Measurements from ENCODE around the gene PSME2.

The PSME2 gene
- long read RNA-seq, transcript PSME2-201 (11 exons, 1,404 nt) = major isoform, 57 of 93 reads
- long read RNA-seq, partial matches to known transcripts = 7 of 93 reads
- long read RNA-seq, other reads (novel, unspliced or antisense) = 23 of 93 reads

GRCh38 chr14:24146453-24146977 lies at the start of gene PSME2:
Gene PSME2, minus strand, starts transcription at chr14:24146610. Its CDS starts 29 bp downstream, at chr14:24146581.
- Histone ChIP-seq H3K4me3 (replicated peaks; ENCODE audit: insufficient read depth, low read length) (peak within 1 kb of the TSS; percentile 96), H3K27ac (replicated peaks) (peak within 1 kb of the TSS; percentile 72), H3K27me3 (ENCODE audit: insufficient read depth, poor library complexity, severe bottlenecking) (no peaks in the 10 kb centered on the region)
- no peak for TF ChIP-seq REST (IDR thresholded peaks at IDR 0.05; ENCODE audit: insufficient replicate concordance, low read depth)
- no peak for TF ChIP-seq GABPA (IDR thresholded peaks at IDR 0.05; ENCODE audit: low read depth)
- TF ChIP-seq CTCF (IDR thresholded peaks at IDR 0.05; ENCODE audit: insufficient read depth, low read length) = no peak
- TF ChIP-seq SPI1 (IDR thresholded peaks at IDR 0.05; ENCODE audit: borderline replicate concordance, low read depth) = no peak
- peak; percentile 26; the same call in 1 of the 2 replicates for TF ChIP-seq POLR2AphosphoS5 (IDR thresholded peaks at IDR 0.05; ENCODE audit: low read depth)
- peak; percentile 90 to 93 for DNase-seq (ENCODE audit: low read depth in 1 of 2, low spot score in 1 of 2)

- no peaks in the 10 kb centered on the region for H3K27me3 ChIP-seq (ENCODE audit: insufficient read depth, poor library complexity, severe bottlenecking)
- TF ChIP-seq SPI1 (IDR thresholded peaks at IDR 0.05; ENCODE audit: borderline replicate concordance, low read depth) = peak; percentile 34; the same call in 1 of the 2 replicates
- peak; percentile 85 for TF ChIP-seq POLR2AphosphoS5 (IDR thresholded peaks at IDR 0.05; ENCODE audit: low read depth)
- TF ChIP-seq REST (IDR thresholded peaks at IDR 0.05; ENCODE audit: insufficient replicate concordance, low read depth) = peak; percentile 51
- TF ChIP-seq CTCF (IDR thresholded peaks at IDR 0.05; ENCODE audit: insufficient read depth, low read length) = no peak
- peak; percentile 81 for TF ChIP-seq GABPA (IDR thresholded peaks at IDR 0.05; ENCODE audit: low read depth)
- peak within 1 kb of the TSS; percentile 99 for H3K27ac ChIP-seq (replicated peaks)
- peak; percentile 88 to 91 for DNase-seq (ENCODE audit: low read depth in 1 of 2, low spot score in 1 of 2)
- H3K4me3 ChIP-seq (replicated peaks; ENCODE audit: insufficient read depth, low read length) = peak within 1 kb of the TSS; percentile 79
Measured at GRCh38 chr14:24195186-24196070, 49.0 kb upstream of the PSME2 start, which contains the start of gene TM9SF1. Gene TM9SF1, minus strand, starts transcription at chr14:24195441. Its CDS starts 422 bp downstream, at chr14:24195019.

GRCh38 chr14:24194873-24195185 lies 48.4 kb upstream of the PSME2 start:
- H3K4me3 ChIP-seq (replicated peaks; ENCODE audit: insufficient read depth, low read length) = peak overlapping the region; percentile 79
- DNase-seq (ENCODE audit: low read depth in 1 of 2, low spot score in 1 of 2) = no peak
- TF ChIP-seq REST (IDR thresholded peaks at IDR 0.05; ENCODE audit: insufficient replicate concordance, low read depth) (no peak), GABPA (IDR thresholded peaks at IDR 0.05; ENCODE audit: low read depth) (no peak), SPI1 (IDR thresholded peaks at IDR 0.05; ENCODE audit: borderline replicate concordance, low read depth) (no peak), CTCF (IDR thresholded peaks at IDR 0.05; ENCODE audit: insufficient read depth, low read length) (no peak), POLR2AphosphoS5 (IDR thresholded peaks at IDR 0.05; ENCODE audit: low read depth) (no peak)
- H3K27ac ChIP-seq (replicated peaks) = peak overlapping the region; percentile 99
- no peaks in the 10 kb centered on the region for H3K27me3 ChIP-seq (ENCODE audit: insufficient read depth, poor library complexity, severe bottlenecking)
